Calu3 (cell line): ENCODE results near the gene PLEKHB2. TPM values are rescaled to one million over a fixed set of nuclear protein-coding genes. Genes with fewer than 3 reads are reported as not detected.

Experiments
- total RNA-seq: library from RNA; stranded (reverse); gene quantifications from 2 replicates; pipeline ENCODE4 v1.2.3, GENCODE V29; 2022

Gene PLEKHB2
- total RNA-seq, 1 experiment from 2014 or later: 113 TPM

Other genes with a start within 250 kb of the PLEKHB2 start
- gene FAM168B, start 11.9 kb upstream of the PLEKHB2 start, total RNA-seq: 89.7 and 111 TPM in 2 replicates
- 0.17 and 0.31 TPM in 2 replicates for gene POTEE, start 104.2 kb downstream of the PLEKHB2 start, total RNA-seq